DMS53 treated with DMSO at 0.1 percent for 48 hours (cell line): Measurements from ENCODE around the gene SCUBE3.

ENCODE experiments used
- DNase-seq: peaks from one replicate; lab custom pipeline; 2025; ENCODE audit not compliant: unreplicated experiment; lab: John Stamatoyannopoulos, UW

Gene SCUBE3

DNA sequence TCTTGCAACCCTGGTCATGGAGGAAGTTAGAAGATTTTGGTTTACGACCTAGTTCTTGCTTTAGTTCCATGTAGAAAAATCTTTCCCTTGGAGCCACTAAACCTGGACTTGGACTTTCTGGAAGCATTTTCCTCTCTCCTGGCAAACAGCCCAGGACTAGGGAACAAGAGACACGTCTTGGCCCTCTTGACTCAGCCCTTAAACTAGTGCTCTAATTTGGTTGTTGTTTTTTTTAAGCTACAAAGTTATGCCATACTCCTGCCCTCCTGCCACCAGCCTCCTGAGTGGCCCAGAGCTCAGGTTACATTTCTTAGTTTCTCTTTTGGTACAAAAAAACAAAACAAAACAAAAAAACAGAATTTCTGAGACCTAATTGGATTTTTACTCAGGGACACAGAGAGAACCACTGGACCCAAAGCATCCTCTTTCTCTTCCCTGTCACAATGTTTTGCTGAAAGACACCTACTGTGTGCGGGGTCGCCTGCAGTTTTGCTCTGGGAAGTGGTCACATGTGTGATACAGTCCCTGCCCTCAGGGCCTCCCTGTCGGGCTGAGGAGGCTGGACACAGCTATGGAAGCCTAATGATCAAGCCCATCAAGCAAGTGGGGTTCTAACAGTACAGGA, 32.3 kb upstream of the SCUBE3 start:
- DNase-seq = no peak

DNA sequence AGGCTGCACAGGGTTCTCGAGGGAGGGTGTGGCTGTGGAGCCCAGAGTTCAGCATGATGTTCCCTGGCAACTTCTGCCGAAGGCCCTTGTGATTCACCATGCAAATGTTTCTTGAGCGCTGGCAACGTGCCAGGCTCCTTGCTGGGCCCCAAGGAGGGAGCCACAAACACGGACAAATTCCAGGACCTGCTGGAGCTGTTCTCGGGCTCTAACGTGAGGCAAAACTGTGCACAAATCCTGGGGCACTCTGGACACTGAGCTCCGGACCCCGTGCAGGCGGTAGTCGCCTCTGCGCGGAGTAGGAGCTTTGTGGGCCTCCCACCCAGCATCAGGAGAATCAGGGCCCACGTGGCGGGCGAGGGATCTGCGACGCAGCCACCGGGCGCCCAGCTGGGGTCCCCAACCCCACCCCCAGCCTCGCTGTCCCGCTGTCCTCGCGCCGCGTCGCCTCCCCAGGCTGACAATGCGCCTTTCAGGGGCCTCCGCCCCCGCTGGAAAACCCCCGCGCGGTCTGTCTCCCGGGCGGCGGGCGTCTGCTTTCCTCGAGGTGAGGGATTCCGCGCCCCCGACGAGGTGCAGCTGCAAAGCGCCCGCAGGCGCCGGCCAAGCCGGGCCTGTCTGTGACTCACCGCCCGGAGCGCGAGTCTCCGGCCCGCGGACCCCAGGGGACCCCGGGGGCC, 31.7 kb upstream of the SCUBE3 start:
- DNase-seq = no peak

GRCh38 chr6:35183281-35183680, 30.5 kb upstream of the SCUBE3 start:
- no peak for DNase-seq

- no peak for DNase-seq
These were observed 29.8 kb upstream of the SCUBE3 start for GRCh38 chr6:35183935-35184334.

DNA sequence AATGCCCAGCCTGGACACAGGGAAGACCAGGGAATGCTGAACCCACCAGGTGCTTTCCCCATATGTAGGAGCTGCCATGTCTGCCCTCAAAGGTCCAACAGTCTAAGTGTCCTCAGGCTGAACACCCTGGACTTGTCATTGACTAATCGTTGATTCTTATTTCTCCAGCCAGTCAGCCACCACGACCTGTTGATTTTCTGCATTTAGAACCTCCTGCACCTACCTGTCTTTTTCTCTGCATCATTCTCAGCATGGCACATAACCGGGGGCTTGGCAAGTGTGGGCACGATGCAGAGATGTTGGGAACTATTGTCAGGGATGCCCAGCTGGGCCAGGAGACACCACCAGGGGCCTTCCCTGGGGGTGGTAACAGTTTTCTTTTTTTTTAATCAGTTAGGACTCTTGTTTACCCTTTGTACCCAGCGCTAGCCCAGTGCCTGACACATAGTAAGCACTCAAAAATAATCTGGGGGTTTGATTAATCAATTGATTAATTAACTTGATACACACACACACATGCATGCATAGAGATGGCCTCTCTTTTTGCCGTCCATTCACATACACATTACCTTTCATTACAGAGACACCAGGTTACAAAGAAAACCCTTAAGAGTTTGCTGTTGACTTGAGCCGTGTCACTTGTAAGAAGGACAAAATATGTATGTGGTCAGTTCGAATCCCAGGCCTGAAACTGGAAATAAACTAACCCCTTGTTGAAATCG, 29.0 kb upstream of the SCUBE3 start:
- no peak for DNase-seq

GRCh38 chr6:35185302-35185681, 28.5 kb upstream of the SCUBE3 start:
- no peak for DNase-seq

- no peak for DNase-seq
These were observed 27.8 kb upstream of the SCUBE3 start for GRCh38 chr6:35185971-35186370.

GRCh38 chr6:35186571-35186970, 27.2 kb upstream of the SCUBE3 start:
- DNase-seq = no peak

GRCh38 chr6:35188886-35189285, 24.9 kb upstream of the SCUBE3 start:
- DNase-seq = no peak

DNA sequence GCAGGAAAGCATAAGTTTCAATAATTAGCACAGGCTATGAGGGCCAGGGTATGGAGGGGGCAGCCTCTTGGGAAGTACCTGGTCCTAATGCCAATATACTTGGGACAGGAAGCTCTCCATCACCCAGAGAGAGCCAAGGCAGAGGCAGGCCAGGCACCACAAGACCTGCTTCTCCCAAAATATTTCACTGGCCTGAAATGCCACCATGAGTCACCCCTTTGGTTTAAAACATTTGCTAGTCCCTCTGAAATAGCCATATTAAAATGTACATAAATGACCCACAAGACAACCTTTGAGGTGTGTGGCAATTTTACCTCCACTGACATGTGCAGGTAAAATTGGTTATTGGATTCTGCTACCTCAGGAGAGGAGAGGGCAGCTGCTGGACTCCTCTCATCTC, 23.4 kb upstream of the SCUBE3 start:
- DNase-seq = no peak

- no peak for DNase-seq
These were observed 21.9 kb upstream of the SCUBE3 start for GRCh38 chr6:35191889-35192288.

GRCh38 chr6:35192301-35192860, 21.4 kb upstream of the SCUBE3 start:
- DNase-seq = no peak

GRCh38 chr6:35194390-35194789, 19.4 kb upstream of the SCUBE3 start:
- no peak for DNase-seq

DNA sequence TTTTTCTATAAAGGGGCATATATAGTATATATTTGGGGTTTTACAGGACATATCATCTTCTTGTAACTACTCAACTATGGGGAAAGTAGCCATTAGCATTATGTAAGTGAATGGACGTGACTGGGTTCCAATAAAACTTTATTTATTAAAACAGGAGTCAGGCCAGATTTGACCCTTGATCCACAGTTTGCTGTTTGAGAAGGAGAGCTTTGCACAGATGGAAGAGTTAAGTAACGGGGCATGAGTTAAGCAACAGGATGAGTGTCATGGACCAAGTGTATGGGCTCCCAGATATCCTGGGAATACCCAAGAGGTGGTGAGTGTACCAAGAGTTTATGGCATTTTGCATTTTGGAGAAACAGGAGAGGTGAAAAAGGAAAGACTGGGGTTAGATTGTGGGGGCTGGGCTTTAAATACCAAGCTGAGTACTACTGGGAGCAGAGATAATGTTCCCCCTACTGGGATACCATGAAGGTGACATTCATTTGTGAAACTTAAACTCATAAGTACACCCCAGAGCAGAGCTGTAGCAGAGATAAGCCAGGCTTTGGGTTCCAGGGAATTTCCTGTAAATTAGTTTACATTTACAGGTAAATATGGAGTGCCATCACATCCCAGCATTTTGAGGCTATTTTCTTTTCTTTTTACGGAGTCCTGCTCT, 18.5 kb upstream of the SCUBE3 start:
- no peak for DNase-seq

- DNase-seq = no peak
These were observed 16.6 kb upstream of the SCUBE3 start for GRCh38 chr6:35197196-35197595.

GRCh38 chr6:35199866-35200265, 13.9 kb upstream of the SCUBE3 start:
- no peak for DNase-seq

DNA sequence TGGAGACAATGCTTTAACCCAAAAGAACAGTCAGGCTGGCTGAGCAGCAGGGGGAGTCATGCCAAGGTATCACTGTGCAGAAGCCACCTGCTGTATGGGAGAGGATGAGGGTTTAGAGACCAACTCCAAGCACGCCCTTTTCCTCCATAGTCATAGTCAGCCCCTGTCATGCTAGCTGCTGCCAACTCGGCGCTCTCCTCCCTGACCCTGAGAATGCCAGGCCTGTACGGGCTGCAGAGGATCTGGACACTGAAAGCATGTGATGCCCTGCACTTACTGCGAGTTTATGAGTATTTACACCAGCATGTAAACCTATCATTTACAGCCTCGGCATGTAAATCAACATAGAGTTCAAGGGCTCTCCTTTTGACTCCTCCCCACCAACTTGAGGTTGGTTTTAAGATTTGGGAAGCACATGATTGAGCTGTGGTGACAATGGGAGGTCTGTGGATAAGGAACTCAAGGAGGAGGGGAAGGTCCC, 11.7 kb upstream of the SCUBE3 start:
- DNase-seq = no peak

GRCh38 chr6:35203152-35203670, 10.5 kb upstream of the SCUBE3 start:
- no peak for DNase-seq

- no peak for DNase-seq
These were observed 10.1 kb upstream of the SCUBE3 start for GRCh38 chr6:35203680-35204079.

- no peak for DNase-seq
These were observed 7.4 kb upstream of the SCUBE3 start for GRCh38 chr6:35206346-35206745.

DNA sequence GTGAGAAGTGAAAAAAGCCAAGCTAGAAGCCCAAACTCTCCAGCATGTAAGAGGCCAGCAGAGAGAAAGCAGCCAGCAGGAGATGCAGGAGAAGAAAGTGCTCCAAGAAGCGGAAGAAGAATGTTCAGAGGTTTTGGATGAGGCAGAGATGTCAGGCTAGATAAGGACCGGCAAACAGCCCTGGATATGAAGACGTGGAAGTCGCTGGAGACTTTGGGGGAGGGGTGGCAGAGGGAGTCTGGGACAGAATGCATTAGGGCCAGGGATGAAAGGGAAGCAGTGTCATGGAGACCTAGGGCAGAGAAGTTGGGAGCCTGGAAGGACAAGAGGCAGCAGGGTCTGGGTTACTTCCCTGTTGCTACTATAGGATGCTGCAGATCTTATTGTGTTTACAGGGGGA, 5.3 kb upstream of the SCUBE3 start:
- DNase-seq = no peak
